Measurements from ENCODE around the gene MPC2. TPM values are rescaled to one million over a fixed set of nuclear protein-coding genes. Genes with fewer than 3 reads are reported as not detected.

Gene MPC2
- total RNA-seq, 4 donors from 2014 or later: 12.1 to 33.7 (median 26.0) TPM

- intact Hi-C loops (cut with DNase I; ENCODE audit: low total_unique reads): no loop called here
- H3K4me3 ChIP-seq (ENCODE audit: low read depth, poor library complexity, severe bottlenecking): no peak overlapping the region
- TF ChIP-seq CTCF (IDR thresholded peaks at IDR 0.05) (no peak), POLR2A (IDR thresholded peaks at IDR 0.05) (no peak)
- WGBS, 2 donors: 90 to 91% methylated on average over 3 of the region's 3 CpGs
- DNase-seq (ENCODE audit: low spot score in 2 of 2): no peak
These were observed 55.1 kb downstream of the MPC2 start for GRCh38 chr1:167881786-167882185.

- no peak overlapping the region for H3K4me3 ChIP-seq (ENCODE audit: low read depth, poor library complexity, severe bottlenecking)
- TF ChIP-seq POLR2A (IDR thresholded peaks at IDR 0.05) (no peak), CTCF (IDR thresholded peaks at IDR 0.05) (no peak)
- no peak for DNase-seq (ENCODE audit: low spot score in 2 of 2)
- intact Hi-C loops (cut with DNase I; ENCODE audit: low total_unique reads): no loop called here
These were observed 55.8 kb downstream of the MPC2 start for GRCh38 chr1:167881069-167881468.

GRCh38 chr1:167880580-167881021 lies 56.3 kb downstream of the MPC2 start:
- no peak overlapping the region for H3K4me3 ChIP-seq (ENCODE audit: low read depth, poor library complexity, severe bottlenecking)
- TF ChIP-seq POLR2A (IDR thresholded peaks at IDR 0.05): no peak
- no peak for TF ChIP-seq CTCF (IDR thresholded peaks at IDR 0.05)
- DNase-seq (ENCODE audit: low spot score in 2 of 2): no peak
- intact Hi-C loops (cut with DNase I; ENCODE audit: low total_unique reads): no loop called here
- 91 to 93% methylated on average over 3 of the region's 3 CpGs for whole genome bisulfite sequencing, 2 donors

GRCh38 chr1:167879508-167879907 lies 57.4 kb downstream of the MPC2 start:
- DNase-seq (ENCODE audit: low spot score in 2 of 2): no peak
- no peak overlapping the region for H3K4me3 ChIP-seq (ENCODE audit: low read depth, poor library complexity, severe bottlenecking)
- WGBS, 2 donors: 76 to 82% methylated on average over 1 of the region's 1 CpG
- TF ChIP-seq CTCF (IDR thresholded peaks at IDR 0.05) (no peak), POLR2A (IDR thresholded peaks at IDR 0.05) (no peak)
- intact Hi-C loops (cut with DNase I; ENCODE audit: low total_unique reads): no loop called here

GRCh38 chr1:167878372-167879160 lies 58.3 kb downstream of the MPC2 start:
- 95 to 98% methylated on average over 7 of the region's 7 CpGs for WGBS, 2 donors
- DNase-seq (ENCODE audit: low spot score in 2 of 2): no peak
- no peak overlapping the region for H3K4me3 ChIP-seq (ENCODE audit: low read depth, poor library complexity, severe bottlenecking)
- intact Hi-C loops (cut with DNase I; ENCODE audit: low total_unique reads): no loop called here
- TF ChIP-seq POLR2A (IDR thresholded peaks at IDR 0.05) (no peak), CTCF (IDR thresholded peaks at IDR 0.05) (no peak)
